GM19372 (cell line): ENCODE data around the gene SPDL1.

Experiments
- ATAC-seq: cut with Tn5 transposase; IDR thresholded peaks from one replicate; pipeline ENCODE4 v1.9.1; 2021; ENCODE audit warnings: mild to moderate bottlenecking, low read depth, moderate library complexity; ENCODE audit not compliant: unreplicated experiment

SPDL1 gene

GRCh38 chr5:169583424-169584220, at the start of gene SPDL1:
SPDL1 (plus strand) TSS chr5:169583773; CDS start chr5:169588417, 4,644 bp downstream.
- ATAC-seq = peak; percentile 87

GRCh38 chr5:169534311-169534880, 49.2 kb upstream of the SPDL1 start:
- no peak for ATAC-seq

DNA sequence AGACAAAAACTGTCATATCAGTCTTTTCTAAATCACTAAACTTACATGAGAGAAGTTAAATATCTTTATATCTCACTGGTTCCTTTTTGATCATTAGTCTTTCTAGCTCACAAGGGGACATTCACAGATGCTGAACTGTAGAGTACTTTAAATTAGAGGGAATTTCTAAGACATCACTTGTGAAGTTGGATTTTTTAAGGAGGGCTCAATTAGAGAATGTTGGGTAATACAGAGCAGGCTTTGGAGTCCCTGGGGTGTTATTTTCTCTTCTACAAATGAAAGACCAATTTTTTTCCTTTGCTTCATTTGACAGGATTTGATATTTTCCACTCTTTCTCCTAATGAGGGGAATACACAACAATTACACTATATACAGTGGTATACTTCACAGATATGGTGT, 48.6 kb upstream of the SPDL1 start:
- no peak for ATAC-seq

DNA sequence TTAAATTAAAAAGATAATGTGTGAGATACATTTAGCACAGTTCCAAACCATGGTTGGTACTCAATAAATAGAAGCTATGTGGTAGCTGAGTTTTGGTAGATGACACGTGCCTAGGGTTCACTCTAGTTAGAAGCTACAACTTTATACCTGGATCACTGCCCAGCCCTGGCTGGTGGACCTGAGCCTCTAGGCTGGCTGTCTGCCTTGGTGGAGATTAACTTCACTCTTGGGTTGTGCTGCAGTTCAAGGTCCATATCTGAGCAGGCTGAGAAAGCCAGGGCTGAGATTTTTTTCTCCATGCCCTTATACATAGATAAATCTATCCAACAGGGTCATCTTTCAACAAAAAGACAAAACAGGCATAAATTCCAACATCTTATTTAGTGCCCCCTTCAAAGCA, 44.6 kb upstream of the SPDL1 start:
- no peak for ATAC-seq

DNA sequence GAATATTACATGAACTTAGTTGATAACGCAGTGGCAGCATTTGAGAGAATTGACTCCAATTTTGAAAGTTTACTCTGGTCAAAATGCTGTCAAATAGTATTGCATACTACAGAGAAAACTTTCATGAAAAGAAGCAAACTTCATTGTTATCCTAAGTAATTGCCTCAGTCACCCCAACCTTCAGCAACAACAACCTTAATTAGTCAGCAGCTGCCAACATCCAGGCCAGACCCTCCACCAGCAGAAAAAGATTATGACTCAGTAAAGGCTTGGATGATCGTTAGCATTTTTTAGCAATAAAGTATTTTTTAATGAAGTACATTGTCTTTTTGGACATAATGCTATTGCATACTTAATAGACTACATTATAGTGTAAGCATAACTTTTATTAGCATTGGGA, 40.8 kb upstream of the SPDL1 start:
- ATAC-seq = no peak

GRCh38 chr5:169544264-169544950, 39.2 kb upstream of the SPDL1 start:
- ATAC-seq = no peak

DNA sequence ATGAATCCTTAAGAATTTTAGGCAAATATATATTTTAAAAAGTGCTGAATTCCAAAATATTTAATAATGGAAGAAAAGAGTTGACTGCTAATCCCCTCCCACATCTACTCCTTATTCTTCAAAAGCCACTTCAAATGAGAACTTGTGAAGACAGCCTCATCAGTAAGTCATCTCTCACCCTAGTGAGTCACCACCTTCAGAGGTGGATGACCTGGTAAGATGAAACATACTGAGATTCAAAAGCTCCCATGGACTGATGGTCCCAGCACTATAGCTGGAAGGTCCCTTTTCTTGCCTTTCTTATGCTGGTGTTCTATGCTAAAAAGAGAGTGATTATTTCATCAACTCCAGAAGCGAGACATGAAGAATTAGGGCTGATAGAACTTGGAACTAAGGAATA, 37.8 kb upstream of the SPDL1 start:
- ATAC-seq = no peak

DNA sequence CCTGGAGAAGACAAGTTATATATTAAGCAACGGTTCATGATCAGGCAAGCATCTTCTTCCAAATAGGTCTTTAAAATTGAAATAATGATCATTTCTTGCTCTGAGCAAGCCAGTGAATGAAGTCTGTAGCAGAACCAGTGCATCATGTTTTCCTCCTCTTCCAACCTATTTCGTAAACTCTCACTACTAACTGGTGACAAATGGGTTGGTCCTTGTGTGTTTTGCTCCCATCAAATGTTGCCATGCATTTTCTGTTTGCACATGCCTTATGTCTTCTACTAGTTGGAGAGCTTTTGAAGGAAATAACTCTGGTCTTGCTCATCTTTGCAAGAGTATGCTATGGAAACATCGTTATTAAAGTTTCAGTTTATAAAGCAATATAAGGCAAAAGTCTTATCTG, 37.2 kb upstream of the SPDL1 start:
- no peak for ATAC-seq

- no peak for ATAC-seq
Observed at GRCh38 chr5:169547508-169547907, 36.1 kb upstream of the SPDL1 start.

GRCh38 chr5:169548315-169548714, 35.3 kb upstream of the SPDL1 start:
- ATAC-seq = no peak

- no peak for ATAC-seq
Observed at GRCh38 chr5:169549453-169550100, 34.0 kb upstream of the SPDL1 start.

DNA sequence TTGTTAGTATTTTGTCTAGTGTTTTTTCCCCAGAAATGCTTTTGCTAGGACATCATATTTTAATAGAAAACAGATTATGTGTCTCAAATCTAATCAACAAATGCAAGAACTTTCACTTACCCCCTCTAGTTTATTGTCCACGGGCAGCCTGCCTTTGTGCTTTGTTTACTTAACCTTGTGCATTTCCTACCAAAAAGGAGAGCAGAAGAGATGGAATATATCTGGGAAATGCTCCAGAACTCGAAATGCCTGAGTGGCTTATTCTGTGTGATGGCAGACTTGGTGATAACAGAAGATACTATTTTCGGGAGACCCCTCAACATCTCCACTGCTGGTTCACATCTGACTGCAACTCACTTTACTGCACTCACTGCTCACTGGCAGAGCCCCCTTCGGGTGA, 33.3 kb upstream of the SPDL1 start:
- ATAC-seq = no peak

GRCh38 chr5:169551146-169551545, 32.4 kb upstream of the SPDL1 start:
- no peak for ATAC-seq

DNA sequence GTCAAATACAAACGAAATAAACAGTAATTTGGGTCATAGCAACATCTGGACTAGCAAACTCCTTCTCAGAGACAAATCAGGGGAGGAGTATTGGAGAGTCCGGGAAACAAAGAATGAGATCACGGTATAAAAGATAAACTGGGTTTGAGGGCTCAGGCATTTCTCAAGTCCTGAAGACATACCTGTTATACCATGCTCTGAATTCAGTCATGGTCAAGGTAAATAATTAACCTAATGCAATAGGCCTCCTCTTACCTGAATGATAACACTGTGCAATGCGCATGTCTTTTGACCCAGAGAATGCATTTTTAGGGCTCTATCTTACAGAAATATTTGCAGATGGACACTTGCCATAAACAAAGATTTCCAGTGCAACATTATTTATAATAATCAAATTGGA, 31.9 kb upstream of the SPDL1 start:
- no peak for ATAC-seq

DNA sequence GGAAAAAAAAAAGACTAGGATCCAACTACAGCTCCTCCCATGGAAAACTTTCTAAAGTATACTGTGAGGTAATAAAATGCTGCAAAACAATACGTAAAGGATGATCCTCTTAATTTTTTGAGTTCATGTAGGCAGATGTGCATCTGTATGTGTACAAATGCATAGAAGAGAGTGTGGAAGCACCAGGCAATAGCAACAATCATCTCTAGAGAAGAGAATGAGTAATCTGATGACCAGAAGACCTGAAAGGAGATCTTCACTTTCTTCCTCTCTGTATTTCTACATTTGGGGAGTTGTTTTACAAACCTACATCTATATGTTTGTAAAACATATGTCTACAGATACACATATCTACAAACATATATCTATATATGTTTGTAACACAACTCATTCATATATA, 29.3 kb upstream of the SPDL1 start:
- ATAC-seq = no peak

DNA sequence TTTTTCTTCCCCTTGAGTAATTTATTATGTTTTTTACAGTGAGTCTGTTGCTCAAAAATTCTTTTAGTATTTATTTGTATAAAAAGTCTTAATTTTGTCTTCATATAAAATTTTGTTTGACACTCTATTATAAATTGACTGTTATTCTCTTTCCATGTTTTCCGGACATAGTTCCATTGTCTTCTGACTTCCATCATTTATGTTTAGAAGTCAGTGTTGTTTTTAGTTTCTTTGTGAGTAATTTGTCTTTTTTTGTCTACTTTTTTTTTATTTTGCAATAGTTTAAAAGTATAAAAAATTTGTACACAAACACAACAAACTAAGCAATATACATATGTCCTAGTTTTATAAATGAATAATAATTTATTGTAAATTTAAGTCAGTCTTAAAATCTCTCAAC, 25.7 kb upstream of the SPDL1 start:
- no peak for ATAC-seq

GRCh38 chr5:169561893-169562292, 21.7 kb upstream of the SPDL1 start:
- no peak for ATAC-seq

DNA sequence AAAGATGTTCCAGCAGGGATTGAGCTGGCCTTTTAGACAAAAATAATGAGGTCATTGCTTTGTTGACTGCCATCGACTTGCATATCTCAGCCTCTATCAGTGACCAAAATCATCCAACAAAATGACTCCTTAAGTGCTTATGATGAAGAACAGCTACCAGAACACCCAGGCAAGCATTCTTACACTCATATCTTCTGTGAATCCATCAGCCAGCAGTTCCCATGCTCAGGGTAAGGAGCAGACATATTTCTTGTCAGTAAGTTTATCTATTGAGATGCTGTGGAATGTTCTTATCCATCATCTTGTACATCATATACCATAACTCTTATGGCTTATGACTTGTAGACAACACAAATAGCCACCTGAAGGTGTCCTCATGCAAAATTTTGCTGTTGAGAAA, 20.2 kb upstream of the SPDL1 start:
- no peak for ATAC-seq

GRCh38 chr5:169566202-169566601, 17.4 kb upstream of the SPDL1 start:
- no peak for ATAC-seq

- no peak for ATAC-seq
Observed at GRCh38 chr5:169567079-169567478, 16.5 kb upstream of the SPDL1 start.

- ATAC-seq = no peak
Observed at GRCh38 chr5:169569513-169569912, 14.1 kb upstream of the SPDL1 start.
